Measurements from ENCODE around the gene RIPOR2. TPM values are rescaled to one million over a fixed set of nuclear protein-coding genes. Genes with fewer than 3 reads are reported as not detected.

RIPOR2 gene
- total RNA-seq, 4 donors from 2014 or later = 8.8 to 27.0 (median 19.0) TPM

GRCh38 chr6:24825130-24825630 lies 110.6 kb downstream of the RIPOR2 start:
- 45 to 67% methylated on average over 2 of the region's 2 CpGs for WGBS, 2 donors
- no peak for TF ChIP-seq POLR2A (IDR thresholded peaks at IDR 0.05)
- no peaks in the 10 kb centered on the region for H3K4me1 ChIP-seq
- H3K36me3 ChIP-seq = peaks cover 0 to 10% (median 0%) of the 10 kb centered on the region in 3 donors
- no peak overlapping the region for H3K4me3 ChIP-seq
- H3K27me3 ChIP-seq = no peaks in the 10 kb centered on the region
- no peak overlapping the region for H3K27ac ChIP-seq
- no peak for DNase-seq (ENCODE audit: low spot score in 2 of 2)
- H3K9me3 ChIP-seq = no peaks in the 10 kb centered on the region

DNA sequence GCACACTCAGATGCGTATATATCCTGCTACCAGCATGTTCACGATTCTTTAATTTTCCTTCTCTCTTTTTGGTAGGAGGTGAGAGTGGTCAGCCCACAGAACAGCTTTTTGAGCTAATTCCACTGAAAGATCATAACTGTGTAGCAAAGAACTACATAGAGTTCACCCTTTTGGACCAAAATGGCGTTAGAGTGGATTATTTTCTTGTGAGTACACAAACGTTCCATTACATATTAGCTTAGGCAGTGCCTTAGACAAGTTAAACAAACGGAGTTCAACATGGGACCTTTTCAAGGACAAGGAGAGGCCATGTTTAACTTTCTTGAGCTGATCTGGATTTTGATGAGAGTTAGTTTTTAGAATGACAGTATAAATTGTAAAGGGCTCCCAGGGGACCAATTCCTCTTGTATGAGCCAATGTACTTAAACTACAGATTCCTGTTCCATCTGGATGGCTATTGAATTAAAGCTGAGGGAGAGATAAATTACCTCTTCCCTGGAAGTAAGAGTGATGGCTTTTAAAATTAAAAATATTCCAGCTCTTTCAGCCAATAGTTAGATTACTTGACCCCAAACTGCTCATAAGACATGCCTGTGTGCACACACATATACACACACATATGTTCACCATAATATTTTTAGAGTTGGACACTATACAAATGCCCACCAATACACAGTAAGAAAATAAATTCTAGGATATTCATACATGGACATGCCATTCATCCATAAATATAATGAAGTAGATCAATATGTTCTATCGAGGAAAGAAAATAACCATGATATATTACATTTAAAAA lies 111.4 kb downstream of the RIPOR2 start:
- no peak for DNase-seq (ENCODE audit: low spot score in 2 of 2)
- Histone ChIP-seq H3K4me3 (no peak overlapping the region), H3K9me3 (no peaks in the 10 kb centered on the region), H3K27me3 (no peaks in the 10 kb centered on the region), H3K27ac (no peak overlapping the region), H3K36me3 (peaks cover 0 to 10% (median 0%) of the 10 kb centered on the region in 3 donors), H3K4me1 (no peaks in the 10 kb centered on the region)
- no peak for TF ChIP-seq EP300 (IDR thresholded peaks at IDR 0.05)
- TF ChIP-seq CTCF (IDR thresholded peaks at IDR 0.05) = no peak
- TF ChIP-seq POLR2A (IDR thresholded peaks at IDR 0.05) = no peak
- 74 to 78% methylated on average over 6 of the region's 6 CpGs for WGBS, 2 donors

DNA sequence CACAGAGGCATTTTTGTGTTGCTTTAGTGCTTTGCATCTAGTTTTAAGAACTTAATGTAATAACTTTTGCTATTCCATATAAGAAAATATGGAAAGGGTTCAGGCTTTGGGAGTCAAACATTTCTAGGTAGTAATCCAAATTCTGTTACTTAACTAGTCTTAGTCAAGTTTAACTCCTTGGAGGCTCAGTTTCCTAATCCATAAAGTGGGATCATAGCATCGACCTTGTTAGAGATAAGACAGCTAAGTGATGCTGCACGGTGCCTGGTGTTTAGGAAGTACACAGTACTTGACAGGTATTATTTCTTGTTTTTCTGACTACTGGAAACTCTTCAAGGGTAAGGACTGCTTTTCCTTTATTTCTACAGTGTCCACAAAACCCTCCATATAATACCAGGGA lies 112.6 kb downstream of the RIPOR2 start:
- Histone ChIP-seq H3K4me1 (no peaks in the 10 kb centered on the region), H3K4me3 (no peak overlapping the region), H3K27me3 (no peaks in the 10 kb centered on the region), H3K27ac (no peak overlapping the region), H3K9me3 (no peaks in the 10 kb centered on the region), H3K36me3 (peaks cover 0 to 10% (median 0%) of the 10 kb centered on the region in 3 donors)
- WGBS, 2 donors = 91 to 92% methylated on average over 2 of the region's 2 CpGs
- DNase-seq (ENCODE audit: low spot score in 2 of 2) = no peak
- no peak for TF ChIP-seq EP300 (IDR thresholded peaks at IDR 0.05)
- no peak for TF ChIP-seq CTCF (IDR thresholded peaks at IDR 0.05)
- no peak for TF ChIP-seq POLR2A (IDR thresholded peaks at IDR 0.05)

DNA sequence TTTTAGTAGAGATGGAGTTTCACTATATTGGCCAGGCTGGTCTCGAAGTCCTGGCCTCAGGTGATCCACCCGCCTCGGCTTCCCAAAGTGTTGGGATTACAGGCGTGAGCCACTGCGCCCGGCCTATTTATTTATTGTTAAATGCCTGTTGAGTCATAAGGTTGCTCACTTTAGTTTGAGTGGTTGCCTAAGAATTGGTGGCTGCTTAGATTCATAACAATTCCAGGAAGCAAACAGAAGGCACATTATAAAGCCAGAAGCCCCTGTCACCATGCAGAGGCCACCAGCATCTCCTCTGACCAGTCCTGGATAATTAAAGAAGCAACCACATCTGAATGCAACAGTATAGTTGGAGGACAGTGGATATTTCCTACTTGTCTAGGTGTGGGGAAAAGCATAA lies 113.1 kb downstream of the RIPOR2 start:
- Histone ChIP-seq H3K36me3 (peaks cover 0 to 7% (median 0%) of the 10 kb centered on the region in 3 donors), H3K27ac (no peak overlapping the region), H3K4me3 (no peak overlapping the region), H3K9me3 (no peaks in the 10 kb centered on the region), H3K27me3 (no peaks in the 10 kb centered on the region), H3K4me1 (no peaks in the 10 kb centered on the region)
- 90 to 93% methylated on average over 6 of the region's 6 CpGs for WGBS, 2 donors
- DNase-seq (ENCODE audit: low spot score in 2 of 2) = no peak
- TF ChIP-seq CTCF (IDR thresholded peaks at IDR 0.05) (no peak), EP300 (IDR thresholded peaks at IDR 0.05) (no peak), POLR2A (IDR thresholded peaks at IDR 0.05) (no peak)

GRCh38 chr6:24821860-24822444 lies 113.8 kb downstream of the RIPOR2 start:
- no peaks in the 10 kb centered on the region for H3K27me3 ChIP-seq
- WGBS, 2 donors = 88 to 92% methylated on average over 3 of the region's 3 CpGs
- no peaks in the 10 kb centered on the region for H3K9me3 ChIP-seq
- no peak for DNase-seq (ENCODE audit: low spot score in 2 of 2)
- no peak for TF ChIP-seq CTCF (IDR thresholded peaks at IDR 0.05)
- no peaks in the 10 kb centered on the region for H3K36me3 ChIP-seq
- no peaks in the 10 kb centered on the region for H3K4me1 ChIP-seq
- no peak overlapping the region for H3K4me3 ChIP-seq
- no peak overlapping the region for H3K27ac ChIP-seq

Data from tibial nerve (tissue), 4 donors.